K562 treated with DMSO at 1 percent for 24 hours (cell line): ENCODE results near the gene CAPRIN2. TPM values are rescaled to one million over a fixed set of nuclear protein-coding genes. Genes with fewer than 3 reads are reported as not detected.

Experiments
- total RNA-seq: library from RNA; unstranded; fragments of 300-600 nt; gene quantifications from 2 replicates; pipeline ENCODE4 v1.2.3, GENCODE V29; 2022; ENCODE audit warnings: low read depth; ENCODE audit not compliant: insufficient read depth

The CAPRIN2 gene, protein sequence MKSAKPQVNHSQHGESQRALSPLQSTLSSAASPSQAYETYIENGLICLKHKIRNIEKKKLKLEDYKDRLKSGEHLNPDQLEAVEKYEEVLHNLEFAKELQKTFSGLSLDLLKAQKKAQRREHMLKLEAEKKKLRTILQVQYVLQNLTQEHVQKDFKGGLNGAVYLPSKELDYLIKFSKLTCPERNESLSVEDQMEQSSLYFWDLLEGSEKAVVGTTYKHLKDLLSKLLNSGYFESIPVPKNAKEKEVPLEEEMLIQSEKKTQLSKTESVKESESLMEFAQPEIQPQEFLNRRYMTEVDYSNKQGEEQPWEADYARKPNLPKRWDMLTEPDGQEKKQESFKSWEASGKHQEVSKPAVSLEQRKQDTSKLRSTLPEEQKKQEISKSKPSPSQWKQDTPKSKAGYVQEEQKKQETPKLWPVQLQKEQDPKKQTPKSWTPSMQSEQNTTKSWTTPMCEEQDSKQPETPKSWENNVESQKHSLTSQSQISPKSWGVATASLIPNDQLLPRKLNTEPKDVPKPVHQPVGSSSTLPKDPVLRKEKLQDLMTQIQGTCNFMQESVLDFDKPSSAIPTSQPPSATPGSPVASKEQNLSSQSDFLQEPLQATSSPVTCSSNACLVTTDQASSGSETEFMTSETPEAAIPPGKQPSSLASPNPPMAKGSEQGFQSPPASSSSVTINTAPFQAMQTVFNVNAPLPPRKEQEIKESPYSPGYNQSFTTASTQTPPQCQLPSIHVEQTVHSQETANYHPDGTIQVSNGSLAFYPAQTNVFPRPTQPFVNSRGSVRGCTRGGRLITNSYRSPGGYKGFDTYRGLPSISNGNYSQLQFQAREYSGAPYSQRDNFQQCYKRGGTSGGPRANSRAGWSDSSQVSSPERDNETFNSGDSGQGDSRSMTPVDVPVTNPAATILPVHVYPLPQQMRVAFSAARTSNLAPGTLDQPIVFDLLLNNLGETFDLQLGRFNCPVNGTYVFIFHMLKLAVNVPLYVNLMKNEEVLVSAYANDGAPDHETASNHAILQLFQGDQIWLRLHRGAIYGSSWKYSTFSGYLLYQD
- total RNA-seq: 4.8 and 6.6 TPM in 2 replicates

DNA sequence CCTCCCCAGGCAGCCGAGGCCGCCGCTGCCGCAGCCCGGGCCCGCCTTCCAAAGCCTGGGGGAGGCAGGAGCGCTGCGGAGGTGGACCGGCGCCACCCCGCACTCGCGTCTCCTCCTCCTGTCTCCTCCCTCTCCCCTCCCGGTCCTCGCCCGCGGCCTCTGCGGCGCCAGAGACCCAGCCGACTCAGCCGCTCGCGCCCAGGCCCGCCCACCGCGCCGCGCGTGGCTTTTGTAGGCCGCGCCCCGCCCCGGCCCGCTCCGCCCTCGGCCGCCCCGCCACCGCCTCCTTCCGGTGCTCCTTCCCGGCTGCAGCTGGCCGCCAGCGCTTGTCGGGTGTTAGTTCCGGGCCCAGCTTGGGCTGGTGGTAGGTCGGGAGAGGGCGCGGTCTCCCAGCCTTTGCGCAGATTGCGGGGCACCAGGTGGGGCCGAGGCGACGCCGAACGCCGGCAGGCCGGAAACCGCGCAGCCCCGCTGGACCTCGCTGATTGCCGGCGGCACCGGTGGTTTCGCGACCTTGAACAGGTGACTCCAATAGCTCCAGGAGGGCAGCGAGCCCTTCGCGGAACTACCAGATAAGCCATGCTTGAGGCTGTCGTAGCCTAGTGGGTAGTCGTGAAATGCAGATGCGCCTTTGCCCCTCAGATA lies at the start of gene CAPRIN2:
CAPRIN2 (minus strand) TSS at position 202 of the 645 bp plus-strand sequence. CDS start 1,431 bp downstream, outside the sequence.

DNA sequence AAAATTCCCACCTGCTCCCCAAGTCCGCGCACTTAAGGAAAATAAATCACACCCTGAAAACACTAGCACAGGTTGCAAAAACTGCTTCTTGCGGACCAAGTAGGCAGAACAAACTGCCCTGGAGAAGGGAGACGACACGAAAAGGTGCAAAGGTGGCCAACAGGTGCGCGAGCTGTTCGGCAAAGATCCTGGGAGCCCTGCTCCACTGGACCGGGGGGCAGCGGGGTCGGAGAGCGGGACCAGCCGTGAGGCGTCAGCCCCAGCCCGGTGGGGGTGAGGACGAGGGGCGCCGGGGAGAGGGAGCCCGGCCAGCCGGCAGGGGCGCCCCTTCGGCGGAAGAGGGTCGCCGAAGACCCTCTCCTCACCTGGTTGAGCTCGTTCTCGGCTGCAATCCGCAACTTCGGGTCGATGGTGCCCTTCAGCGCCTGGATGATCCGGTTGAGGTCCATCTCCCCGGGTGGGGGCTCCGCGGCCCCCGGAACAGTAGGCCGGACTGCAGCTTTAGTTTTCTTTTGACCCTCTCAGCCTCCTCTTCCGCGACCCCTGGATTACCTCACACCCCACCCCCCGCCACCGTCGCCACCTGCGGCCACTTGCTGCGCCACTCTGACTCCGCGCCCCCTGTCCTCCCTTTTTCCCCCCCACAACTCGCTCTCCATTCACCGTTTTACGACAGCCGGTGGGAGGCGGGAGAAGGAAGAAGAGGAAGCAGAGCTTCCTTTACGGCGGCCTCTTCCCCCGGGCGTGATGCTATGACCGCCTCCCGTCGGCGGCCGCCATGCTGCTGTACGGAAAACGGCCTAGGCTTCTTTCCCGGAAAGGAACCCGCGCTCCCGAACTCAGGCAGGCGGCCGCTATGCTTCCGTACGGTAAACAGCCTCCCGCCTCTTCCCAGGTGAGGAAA lies 59.3 kb downstream of the CAPRIN2 start, which contains the start of gene IPO8:
IPO8 (minus strand) TSS at position 671 of the 904 bp plus-strand sequence; CDS start at position 449, 222 bp downstream.

Other genes with a start within 250 kb of the CAPRIN2 start
- gene IPO8, start 59.1 kb downstream of the CAPRIN2 start, total RNA-seq: 12.2 and 15.8 TPM in 2 replicates
- gene TSPAN11, start 171.8 kb upstream of the CAPRIN2 start, total RNA-seq: 0.21 TPM in 1 of 2 replicates, not detected in the other